ENCODE data around the gene SMG6.

SMG6 gene

GRCh38 chr17:2138318-2138717, 165.3 kb downstream of the SMG6 start:
- no peak for FAIRE-seq

- no peak for FAIRE-seq
Observed at GRCh38 chr17:2137342-2138098, 166.1 kb downstream of the SMG6 start.

- no peak for FAIRE-seq
Observed at GRCh38 chr17:2136241-2136640, 167.3 kb downstream of the SMG6 start.

DNA sequence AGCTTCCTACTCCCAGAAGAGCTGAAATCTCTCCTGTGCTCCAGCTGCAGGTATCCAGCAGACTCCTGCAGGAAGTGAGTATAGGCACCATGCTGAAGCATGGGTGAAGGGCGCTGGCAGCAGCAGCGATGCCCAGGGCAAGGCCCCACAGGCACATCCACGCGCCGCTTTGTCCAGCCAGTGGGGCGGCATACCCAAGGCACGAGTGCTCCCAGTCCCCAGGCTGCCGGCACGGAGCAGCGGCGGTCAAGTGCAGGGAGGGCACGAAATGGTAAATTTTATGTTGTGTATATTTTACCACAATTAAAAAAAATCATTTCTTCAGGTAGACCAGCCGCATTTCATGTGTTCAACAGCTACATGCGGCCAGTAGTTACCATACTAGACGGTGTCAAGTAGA, 175.6 kb downstream of the SMG6 start:
- no peak for FAIRE-seq

DNA sequence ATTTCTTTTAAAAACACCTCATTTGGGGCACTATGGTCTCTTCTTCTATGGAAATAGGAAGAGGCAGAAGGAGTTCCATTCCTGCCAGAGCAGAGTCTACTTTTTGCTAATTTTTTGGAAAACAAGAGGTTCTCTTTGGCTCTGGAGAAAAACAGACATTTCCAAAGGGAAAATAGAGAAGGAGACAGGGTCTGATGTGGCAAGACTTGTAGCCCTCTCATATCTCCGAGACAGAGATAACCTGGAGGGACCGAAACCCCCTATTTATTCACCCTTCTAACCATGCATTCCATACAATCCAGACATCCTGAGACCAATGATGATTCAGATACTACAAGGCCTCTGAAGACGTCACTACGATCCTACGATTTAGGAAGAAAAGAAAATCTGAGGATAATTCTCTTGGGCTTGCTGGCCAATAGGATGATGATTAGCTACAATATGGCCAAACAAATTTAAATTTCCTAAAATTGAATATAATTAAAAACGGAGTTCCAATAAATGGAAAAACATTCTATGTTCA, 178.5 kb downstream of the SMG6 start:
- FAIRE-seq = no peak

GRCh38 chr17:2124391-2124790, 179.2 kb downstream of the SMG6 start:
- no peak for FAIRE-seq

DNA sequence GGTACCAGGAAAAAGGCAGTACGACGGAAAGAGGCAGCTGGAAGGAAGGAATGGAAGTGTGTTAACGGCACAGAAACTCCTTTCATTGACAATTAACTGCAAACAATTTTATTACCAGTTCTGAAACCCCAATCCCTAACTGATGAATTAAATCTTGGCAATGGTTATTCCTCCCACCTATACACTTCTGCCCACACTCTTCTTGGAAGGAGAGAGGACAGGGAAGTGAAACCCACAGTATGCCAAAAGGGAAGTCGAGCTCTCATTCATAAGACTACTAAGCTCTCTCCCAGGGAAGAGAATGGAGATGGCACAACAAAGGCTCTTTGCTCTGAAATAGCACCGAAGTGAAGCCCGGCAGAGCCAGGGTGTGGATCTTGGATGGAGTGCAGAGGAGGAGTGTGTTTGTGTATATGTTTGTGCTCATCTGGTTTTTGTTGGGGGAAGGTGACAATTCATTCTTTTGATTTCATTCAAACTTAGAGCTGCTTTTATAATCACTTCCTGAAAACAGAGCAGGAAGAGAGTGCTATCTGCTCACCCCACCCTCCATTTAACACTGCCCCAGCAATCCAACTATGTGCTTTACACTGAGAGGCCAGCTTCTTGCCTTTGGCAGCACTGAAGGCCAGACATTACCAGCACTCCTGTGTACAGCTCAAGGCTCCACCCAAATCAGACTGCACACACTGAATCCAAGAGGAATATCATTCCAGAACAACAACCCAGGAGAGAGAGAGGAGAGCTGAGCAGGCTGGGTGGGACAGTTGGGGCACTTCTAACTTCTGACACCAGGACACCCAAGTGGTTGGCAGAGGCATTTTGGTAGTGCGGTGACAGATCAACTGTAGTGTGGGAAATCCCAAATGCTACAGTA, 180.0 kb downstream of the SMG6 start:
- FAIRE-seq = peak; percentile 12

GRCh38 chr17:2122641-2123302, 180.8 kb downstream of the SMG6 start:
- no peak for FAIRE-seq

GRCh38 chr17:2120586-2121335, 182.8 kb downstream of the SMG6 start:
- no peak for FAIRE-seq

DNA sequence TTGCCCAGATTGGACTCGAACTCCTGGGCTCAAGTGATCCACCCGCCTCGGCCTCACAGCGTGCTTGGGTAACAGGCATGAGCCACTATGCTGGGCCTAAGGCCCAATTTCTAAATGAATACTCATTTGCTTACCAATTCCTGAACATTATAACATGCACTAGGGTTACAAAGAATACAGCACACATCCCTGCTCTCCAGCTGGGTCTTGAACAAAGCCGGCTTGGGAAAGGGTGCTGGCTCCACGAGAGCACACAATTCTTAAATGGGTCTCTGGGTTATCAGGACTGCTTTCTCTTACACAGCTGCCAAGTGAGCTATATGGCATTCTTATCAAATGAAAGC, 190.3 kb downstream of the SMG6 start:
- no peak for FAIRE-seq

DNA sequence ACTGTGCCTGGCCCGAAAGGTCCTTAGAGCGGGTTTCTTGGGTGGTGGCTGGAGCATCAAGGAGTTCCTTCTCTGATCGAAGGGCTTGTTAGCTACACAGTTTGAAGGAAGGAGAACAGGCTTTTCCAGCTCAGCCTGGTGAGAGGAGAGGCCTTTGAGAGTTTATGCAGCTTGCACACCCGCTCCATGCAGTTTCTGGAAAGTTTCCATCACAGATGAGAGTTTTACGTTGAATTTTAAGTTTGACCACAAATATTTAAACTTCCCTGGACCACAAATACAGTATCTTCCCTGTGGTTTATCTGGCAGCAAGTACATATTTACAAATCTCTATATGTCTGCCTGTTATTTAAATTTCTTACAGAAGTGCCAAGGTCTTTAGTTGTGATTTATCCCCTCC, 191.9 kb downstream of the SMG6 start:
- FAIRE-seq = no peak

DNA sequence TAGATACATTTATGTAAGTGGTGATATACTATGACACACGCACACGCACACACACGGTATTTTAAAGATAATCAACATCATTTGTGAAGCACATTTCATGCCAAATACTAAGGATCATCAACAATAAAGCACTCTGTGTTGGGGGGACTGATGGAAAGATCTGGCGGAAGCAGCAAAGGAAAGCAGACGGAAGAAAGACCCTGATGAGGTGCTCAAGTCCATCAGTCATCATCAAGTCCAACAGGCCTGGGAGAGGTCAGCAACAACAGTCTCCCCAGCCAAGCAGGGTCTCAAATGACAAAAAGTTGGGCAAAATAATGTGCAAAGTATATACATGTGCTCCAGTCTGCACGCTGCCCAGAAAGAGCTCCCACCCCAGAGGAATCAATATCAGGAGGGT, 193.1 kb downstream of the SMG6 start:
- no peak for FAIRE-seq

GRCh38 chr17:2108170-2108569, 195.4 kb downstream of the SMG6 start:
- FAIRE-seq = no peak

DNA sequence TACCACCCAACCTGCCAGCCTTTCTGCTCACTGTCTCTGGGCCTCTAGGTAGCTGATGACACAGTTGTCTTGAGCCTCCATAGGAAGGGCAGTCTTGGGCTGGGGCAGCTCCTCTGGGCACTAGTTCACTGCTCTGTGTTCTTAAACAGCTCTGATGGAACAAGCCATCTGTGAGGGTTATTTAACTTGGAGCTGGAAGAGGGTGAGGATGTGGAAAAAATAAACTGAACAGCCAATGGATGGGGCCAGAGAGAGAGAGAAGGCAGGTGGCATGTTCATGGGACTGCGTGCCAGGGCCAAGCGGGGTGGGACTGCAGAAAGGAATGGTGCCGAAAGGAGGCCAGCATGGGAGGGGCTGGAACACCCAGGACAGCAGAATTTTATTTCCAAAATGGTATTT, 196.1 kb downstream of the SMG6 start:
- no peak for FAIRE-seq

- FAIRE-seq = no peak
Observed at GRCh38 chr17:2107050-2107449, 196.5 kb downstream of the SMG6 start.

DNA sequence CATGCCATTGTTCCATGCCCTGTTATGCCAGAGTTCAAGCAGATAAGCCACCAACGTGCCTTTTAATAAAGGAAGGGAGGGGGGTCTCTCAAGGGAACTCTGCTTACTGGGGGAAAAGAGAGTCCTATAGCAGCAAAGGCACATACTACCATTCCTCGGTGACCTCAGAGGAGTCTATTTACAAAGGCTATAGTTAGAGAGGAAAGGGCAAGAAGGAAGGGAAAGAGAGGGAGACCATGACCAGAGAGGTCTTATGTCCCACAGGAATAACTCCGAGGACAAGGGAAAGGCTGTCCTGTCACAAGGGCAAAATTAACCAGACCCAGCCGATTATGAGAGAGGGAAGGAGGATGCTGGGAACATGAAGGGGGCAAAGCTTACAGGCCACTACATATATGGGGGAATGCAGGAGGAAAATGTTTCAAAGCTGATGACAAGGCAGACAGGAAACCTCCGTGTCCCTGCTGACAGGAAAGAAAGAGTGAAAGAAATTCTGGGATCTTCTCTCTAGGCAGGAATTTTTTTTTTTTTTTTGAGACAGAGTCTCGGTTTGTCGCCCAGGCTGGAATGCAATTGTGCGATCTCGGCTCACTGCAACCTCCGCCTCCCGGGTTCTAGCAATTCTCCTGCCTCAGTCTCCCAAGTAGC, 197.2 kb downstream of the SMG6 start:
- FAIRE-seq = no peak

DNA sequence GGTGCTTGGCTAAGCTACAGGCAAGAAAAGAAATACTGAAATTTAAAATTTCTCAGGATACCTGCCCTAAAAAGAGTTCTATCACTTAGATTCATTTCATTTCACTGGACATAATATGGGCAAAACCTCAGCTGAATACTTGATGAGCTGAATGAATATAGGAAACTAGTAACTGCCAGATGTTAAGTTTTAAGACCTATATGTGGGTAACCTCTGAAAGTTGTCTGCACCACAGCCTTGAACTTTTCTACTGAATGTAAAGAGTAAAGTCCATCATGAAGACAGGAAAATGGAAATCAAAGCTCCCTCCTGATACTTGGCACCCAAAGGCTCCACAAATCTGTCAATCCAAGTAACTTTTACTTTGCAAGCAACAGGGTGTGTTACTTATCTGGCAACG, 197.9 kb downstream of the SMG6 start:
- no peak for FAIRE-seq

- no peak for FAIRE-seq
Observed at GRCh38 chr17:2102931-2103809, 200.4 kb downstream of the SMG6 start.

- no peak for FAIRE-seq
Observed at GRCh38 chr17:2101448-2102257, 201.9 kb downstream of the SMG6 start.

DNA sequence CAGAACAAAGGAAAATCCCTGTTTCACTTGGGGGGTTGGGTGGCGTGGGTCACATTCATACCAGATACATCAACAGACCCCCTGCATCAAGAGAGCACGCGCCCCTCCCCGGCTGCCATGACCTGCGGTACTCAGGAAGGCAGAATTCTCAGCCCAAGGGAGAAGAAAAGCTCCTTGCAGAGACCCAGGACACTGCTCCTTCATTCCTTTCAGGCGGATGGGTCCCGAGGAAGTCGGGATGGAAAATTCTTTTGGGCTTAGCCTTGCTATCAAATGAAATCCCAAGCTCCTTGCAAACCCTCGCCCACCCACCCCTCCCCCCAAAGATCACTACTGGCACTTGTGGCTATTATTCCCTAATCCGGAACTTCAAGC, 208.1 kb downstream of the SMG6 start:
- FAIRE-seq = no peak
